Esophagus squamous epithelium (tissue), 4 donors: ENCODE measurements around the gene SMARCA4.

Experiments used
- CTCF ChIP-seq, 6 experiments: fragments of 450-650 bp in 4 of 6; fragments of 200-600 bp in 2 of 6; sonication (generic) in 2 of 6; IDR thresholded peaks; one replicate each; pipeline ENCODE4 v1.5.1; 2016 to 2019; ENCODE audit warnings: antibody characterized with exemption in 6 of 6, mild to moderate bottlenecking in 4 of 6, moderate library complexity in 4 of 6
- POLR2A ChIP-seq, 4 donors: fragments of 450-650 bp; IDR thresholded peaks; one replicate each; pipeline ENCODE4 v1.6.1; 2017; ENCODE audit warnings: antibody characterized with exemption in 4 of 4, mild to moderate bottlenecking in 4 of 4, moderate library complexity in 3 of 4

GRCh38 chr19:10986301-10987127, 25.7 kb downstream of the SMARCA4 start:
- no peak for TF ChIP-seq CTCF (IDR thresholded peaks at IDR 0.05)
- no peak for TF ChIP-seq POLR2A (IDR thresholded peaks at IDR 0.05)
